Epidermal melanocyte (primary cell): ENCODE results near the gene ARL6IP1.
"Not testable (repeated sequence)": the region's sequence is repeated elsewhere in the genome, so short reads cannot be mapped to it uniquely, and the experiment has no call there.

ENCODE experiments used
- DNase-seq: peaks from one replicate; pipeline ENCODE4 v3.0.0; 2011; ENCODE audit warnings: low spot score; ENCODE audit not compliant: insufficient read length

Gene ARL6IP1

GRCh38 chr16:18799500-18799899 lies 1.8 kb downstream of the ARL6IP1 start:
- no peak for DNase-seq

GRCh38 chr16:18797746-18798145 lies 3.6 kb downstream of the ARL6IP1 start:
- DNase-seq = no peak

GRCh38 chr16:18796377-18796776 lies 5.0 kb downstream of the ARL6IP1 start:
- no peak for DNase-seq

- DNase-seq = no peak
Observed at GRCh38 chr16:18792836-18793433, 8.4 kb downstream of the ARL6IP1 start.

- DNase-seq = peak; percentile 94
Observed at GRCh38 chr16:18789850-18790706, 11.3 kb downstream of the ARL6IP1 start, which contains the start of gene RPS15A. Gene RPS15A (minus strand): TSS chr16:18790334. CDS start chr16:18789113, 1,221 bp downstream.

DNA sequence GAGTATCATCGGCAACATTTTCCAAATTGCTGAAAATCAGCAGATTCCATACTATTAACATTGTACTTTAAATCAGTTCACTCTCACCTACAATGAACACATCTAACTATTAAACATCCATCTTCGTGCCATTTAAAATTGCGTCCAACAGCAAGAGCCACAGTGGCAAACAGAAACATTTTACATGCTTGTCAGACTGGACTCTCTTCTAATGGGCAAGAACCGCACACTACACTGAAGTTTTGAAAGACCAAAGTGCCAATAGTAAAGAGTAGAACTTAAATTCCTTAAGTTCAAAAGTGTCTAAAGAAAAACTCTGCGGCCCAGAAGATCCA lies 11.9 kb downstream of the ARL6IP1 start:
- DNase-seq = no peak

GRCh38 chr16:18788828-18789514 lies 12.4 kb downstream of the ARL6IP1 start:
- DNase-seq = no peak

GRCh38 chr16:18784917-18785623 lies 16.3 kb downstream of the ARL6IP1 start:
- no peak for DNase-seq

GRCh38 chr16:18783430-18784341 lies 17.7 kb downstream of the ARL6IP1 start:
- no peak for DNase-seq

DNA sequence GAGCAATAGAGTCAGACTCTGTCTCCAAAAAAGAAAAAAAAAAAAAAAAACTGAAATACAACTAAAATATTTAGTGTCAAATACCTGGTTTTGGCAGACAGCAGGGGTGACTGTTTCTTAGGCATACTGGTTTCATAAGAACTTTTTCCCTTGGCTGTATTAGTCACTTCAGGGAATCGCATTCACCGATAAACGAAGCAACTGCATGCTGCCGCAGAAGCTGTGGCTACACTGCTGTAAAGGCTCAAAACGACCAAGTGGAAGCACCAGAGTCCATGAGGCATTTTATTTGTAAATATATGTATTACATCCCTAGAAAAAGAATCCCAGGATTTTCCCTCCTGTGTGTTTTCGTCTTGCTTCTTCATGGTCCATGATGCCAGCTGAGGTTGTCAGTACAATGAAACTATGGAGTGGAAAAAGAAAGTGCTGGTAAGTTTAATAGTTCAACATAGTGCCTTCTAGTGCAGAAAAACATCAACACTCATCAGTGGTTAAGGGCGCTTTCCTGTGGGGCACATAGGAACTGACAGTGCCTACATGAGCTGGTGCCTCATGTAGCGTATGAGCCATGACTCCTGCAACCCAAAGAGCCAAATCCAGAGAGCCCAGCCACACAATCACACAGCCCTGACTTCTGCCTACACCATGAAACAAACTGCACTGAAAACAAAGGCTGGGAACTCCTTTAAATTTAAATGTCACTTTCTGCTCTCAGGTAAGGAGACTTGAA lies 18.5 kb downstream of the ARL6IP1 start:
- no peak for DNase-seq

- DNase-seq = not testable (repeated sequence)
Observed at GRCh38 chr16:18781232-18781631, 20.1 kb downstream of the ARL6IP1 start.

GRCh38 chr16:18780460-18781026 lies 20.8 kb downstream of the ARL6IP1 start:
- not testable (repeated sequence) for DNase-seq

GRCh38 chr16:18777664-18778063 lies 23.7 kb downstream of the ARL6IP1 start:
- DNase-seq = not testable (repeated sequence)

DNA sequence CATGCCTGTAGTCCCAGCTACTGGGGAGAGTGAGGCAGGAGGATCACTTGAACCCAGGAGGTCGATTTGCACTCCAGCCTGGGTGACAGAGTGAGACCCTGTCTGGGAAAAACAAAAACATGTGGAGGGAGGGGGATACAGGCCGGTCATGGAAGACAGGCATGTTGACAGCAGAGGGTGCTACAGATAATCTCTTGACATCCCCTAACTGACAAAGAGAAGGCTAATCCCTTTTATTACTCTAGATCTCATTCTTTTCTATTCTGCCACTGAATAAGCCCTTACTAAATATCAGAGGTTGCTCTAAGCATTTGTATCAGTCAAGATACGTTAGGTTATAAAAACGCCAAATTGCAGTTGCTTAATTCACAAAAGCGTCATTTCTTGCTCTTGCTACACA lies 25.0 kb downstream of the ARL6IP1 start:
- not testable (repeated sequence) for DNase-seq

DNA sequence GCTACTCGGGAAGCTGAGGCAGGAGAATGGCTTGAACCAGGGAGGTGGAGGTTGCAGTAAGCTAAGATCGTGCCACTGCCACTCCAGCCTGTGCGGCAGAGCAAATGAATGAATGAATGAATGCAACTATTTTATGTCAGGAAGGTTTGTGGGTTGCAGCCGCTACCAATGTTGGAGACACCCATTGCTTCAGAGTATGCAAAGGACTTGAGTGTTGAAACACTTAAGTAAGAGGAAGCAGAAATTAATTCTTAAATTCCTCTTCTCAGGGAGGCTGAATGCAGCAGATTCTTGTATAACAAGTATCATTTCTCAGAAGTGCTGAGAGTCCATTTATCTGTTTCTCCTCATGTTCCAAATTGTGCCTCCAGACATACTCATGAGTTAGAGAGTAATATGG lies 26.7 kb downstream of the ARL6IP1 start:
- not testable (repeated sequence) for DNase-seq

- DNase-seq = not testable (repeated sequence)
Observed at GRCh38 chr16:18772171-18772570, 29.2 kb downstream of the ARL6IP1 start.

- DNase-seq = not testable (repeated sequence)
Observed at GRCh38 chr16:18770336-18770962, 30.9 kb downstream of the ARL6IP1 start.

DNA sequence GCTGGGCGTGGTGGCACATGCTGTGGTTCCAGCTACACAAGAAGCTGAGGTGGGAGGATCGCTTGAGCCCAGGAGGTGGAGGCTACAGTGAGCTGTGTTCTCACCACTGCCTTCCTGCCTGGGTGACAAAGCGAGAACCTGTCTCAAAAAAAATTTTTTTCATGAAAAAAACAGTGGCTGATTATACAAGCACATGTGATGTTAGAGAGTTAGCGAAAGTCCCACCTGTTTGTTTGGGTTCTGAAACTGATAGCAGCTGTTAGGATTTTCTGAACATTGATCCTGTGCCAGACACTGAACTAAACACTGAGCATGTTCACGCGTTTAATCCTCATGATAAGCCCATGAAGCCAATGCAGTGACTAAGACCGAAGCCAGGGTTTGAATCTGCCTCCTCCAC lies 34.1 kb downstream of the ARL6IP1 start:
- DNase-seq = not testable (repeated sequence)

- DNase-seq = not testable (repeated sequence)
Observed at GRCh38 chr16:18762713-18763112, 38.6 kb downstream of the ARL6IP1 start.
